Endothelial cell of umbilical vein (primary cell): ENCODE measurements around the gene KIF21B. TPM values are rescaled to one million over a fixed set of nuclear protein-coding genes. Genes with fewer than 3 reads are reported as not detected.

ENCODE experiments used
- BruUV-seq: library from RNA; stranded (reverse); fragments of 400-500 nt; replicated peaks from 2 replicates; lab custom pipeline; 2021; lab: Mats Ljungman, UMichigan
- CTCF ChIA-PET: fragments of 300-600, 350-600 bp; sonication (Branson Sonifier 250); formaldehyde crosslinking; loops from one replicate; lab custom pipeline; 2021; ENCODE audit warnings: antibody characterized with exemption, inconsistent platforms; lab: Charles Lee
- POLR2A ChIA-PET: fragments of 300-600, 350-600 bp; sonication (Branson Sonifier 250); formaldehyde crosslinking; loops from one replicate; lab custom pipeline; 2021; ENCODE audit warnings: antibody characterized with exemption, inconsistent platforms; lab: Charles Lee
- DNase-seq: peaks from one replicate; pipeline ENCODE4 v3.0.0-alpha.2; 2011; ENCODE audit warnings: low read depth, low spot score
- FAIRE-seq: peaks from 2 replicates; lab custom pipeline; 2011; peaks lifted over from hg19 to GRCh38; lab: Jason Lieb, UNC
- H2AFZ ChIP-seq: 2 replicates; pipeline ENCODE4 v1.6.0; 2012; ENCODE audit warnings: low read depth, low read length, control low read depth, inconsistent platforms
- H3K27ac ChIP-seq: 2 replicates; pipeline ENCODE4 v1.5.1; 2011; ENCODE audit warnings: low read depth, mild to moderate bottlenecking, control low read depth, low read length, moderate library complexity; ENCODE audit not compliant: insufficient read depth
- H3K27me3 ChIP-seq, 2 experiments: 2 replicates each; pipeline versions ENCODE4 v1.6.0 to v1.6.1; 2011; ENCODE audit warnings: low read length in 2 of 2, mixed read lengths in 1 of 2; ENCODE audit not compliant: control insufficient read depth in 2 of 2, insufficient read depth in 2 of 2
- H3K36me3 ChIP-seq, 2 experiments: 2 replicates in 1 of 2; 3 replicates in 1 of 2; pipeline ENCODE4 v1.5.1; 2011; ENCODE audit warnings: low read length in 2 of 2, mild to moderate bottlenecking in 1 of 2, moderate library complexity in 1 of 2; ENCODE audit not compliant: control insufficient read depth in 2 of 2, insufficient read depth in 2 of 2; ENCODE audit errors: extremely low read depth in 1 of 2
- H3K4me1 ChIP-seq: 3 replicates; pipeline ENCODE4 v1.5.1; 2011; ENCODE audit warnings: mild to moderate bottlenecking, low read length; ENCODE audit not compliant: control insufficient read depth, insufficient read depth; ENCODE audit errors: extremely low read depth
- H3K4me2 ChIP-seq: 2 replicates; pipeline ENCODE4 v1.6.1; 2011; ENCODE audit warnings: low read length, control low read depth, mixed read lengths; ENCODE audit not compliant: insufficient read depth
- H3K4me3 ChIP-seq, 3 experiments: fragments of 200-600 bp in 1 of 3; sonication (generic), shearing (Covaris generic) in 1 of 3; replicated peaks in 1 of 3; 2 replicates each; pipeline ENCODE4 v1.5.1; 2011 to 2016; ENCODE audit warnings: control low read depth in 3 of 3, low read length in 3 of 3, mild to moderate bottlenecking in 2 of 3, inconsistent platforms in 1 of 3, low read depth in 1 of 3, moderate library complexity in 1 of 3; ENCODE audit not compliant: insufficient read depth in 1 of 3
- H3K79me2 ChIP-seq: 2 replicates; pipeline ENCODE4 v1.6.0; 2012; ENCODE audit warnings: low read length, inconsistent platforms; ENCODE audit not compliant: control insufficient read depth, insufficient read depth
- H3K9ac ChIP-seq: replicated peaks from 2 replicates; pipeline ENCODE3; 2011; ENCODE audit warnings: low read length, control low read depth; ENCODE audit not compliant: insufficient read depth; ENCODE audit errors: extremely low read depth
- H3K9me1 ChIP-seq: replicated peaks from 3 replicates; pipeline ENCODE4 v1.6.0; 2011; ENCODE audit warnings: mild to moderate bottlenecking, low read length; ENCODE audit not compliant: control insufficient read depth, insufficient read depth; ENCODE audit errors: extremely low read depth
- H3K9me3 ChIP-seq: replicated peaks from 2 replicates; pipeline ENCODE4 v1.5.1; 2012; ENCODE audit warnings: low read length, inconsistent platforms; ENCODE audit not compliant: control insufficient read depth, insufficient read depth
- H4K20me1 ChIP-seq: replicated peaks from 2 replicates; pipeline ENCODE3; 2011; ENCODE audit warnings: mild to moderate bottlenecking, low read length; ENCODE audit not compliant: control insufficient read depth, insufficient read depth; ENCODE audit errors: extremely low read depth
- EZH2 ChIP-seq: IDR thresholded peaks from 2 replicates; pipeline ENCODE4 v1.6.1; 2012; ENCODE audit warnings: borderline replicate concordance, low read depth, mild to moderate bottlenecking, moderate library complexity, low read length, inconsistent platforms; ENCODE audit not compliant: severe bottlenecking
- FOS ChIP-seq: IDR thresholded peaks from 2 replicates; pipeline ENCODE4 v1.6.1; 2011; ENCODE audit warnings: mild to moderate bottlenecking, low read length, moderate library complexity, borderline replicate concordance; ENCODE audit not compliant: insufficient read depth
- GATA2 ChIP-seq: IDR thresholded peaks from 2 replicates; pipeline ENCODE4 v1.7.0; 2011; ENCODE audit warnings: low read depth, mild to moderate bottlenecking, moderate library complexity, mixed read lengths, low read length; ENCODE audit not compliant: insufficient read length, insufficient read depth
- JUN ChIP-seq: IDR thresholded peaks from 2 replicates; pipeline ENCODE4 v1.6.1; 2011; ENCODE audit warnings: borderline replicate concordance, low read depth; ENCODE audit not compliant: insufficient read length, insufficient read depth
- MYC ChIP-seq: IDR thresholded peaks from one replicate; pipeline ENCODE4 v1.6.1; 2011; ENCODE audit warnings: mild to moderate bottlenecking, low read depth, low read length
- POLR2A ChIP-seq: IDR thresholded peaks from 2 replicates; pipeline ENCODE4 v1.6.1; 2012; ENCODE audit warnings: low read depth, mild to moderate bottlenecking, control low read depth, low read length
- POLR2AphosphoS5 ChIP-seq: IDR thresholded peaks from 2 replicates; pipeline ENCODE4 v1.6.1; 2012; ENCODE audit warnings: low read depth, mild to moderate bottlenecking, control low read depth, low read length, moderate library complexity; ENCODE audit not compliant: insufficient read depth
- dilution Hi-C: fragments of 300-500 bp; cut with MboI; formaldehyde crosslinking; loops from one replicate; pipeline ENCODE4 v1.15.0; 2019; ENCODE audit warnings: low sequenced_read_pairs; ENCODE audit not compliant: extremely low pct_ligation_motif_present
- intact Hi-C: fragments of 100-400 bp; cut with micrococcal nuclease; formaldehyde crosslinking; loops from one replicate; pipeline ENCODE4 v1.10.0; 2022
- polyA plus RNA-seq, 4 experiments: library from polyadenylated mRNA; depleted of rRNA in 3 of 4; stranded (reverse) in 3 of 4; unstranded in 1 of 4; fragments of >200 nt; gene quantifications; 2 replicates each; pipeline versions ENCODE4 v1.2.1 to v1.2.3, GENCODE V29; 2011 to 2012; ENCODE audit warnings: missing spikeins in 1 of 4
- total RNA-seq: library from RNA; stranded (reverse); gene quantifications from 2 replicates; pipeline ENCODE4 v1.2.3, GENCODE V29; 2021
- TF ChIP-seq, protein P1 (sequence below): IDR thresholded peaks from 2 replicates; pipeline ENCODE4 v1.6.1; 2011; ENCODE audit not compliant: insufficient read depth, insufficient read length
- TF ChIP-seq, protein P2 (sequence below), 2 donors: IDR thresholded peaks; 1 replicate in 1 of 2; 2 replicates in 1 of 2; pipeline ENCODE4 v1.5.1; 2011; ENCODE audit warnings: low read length in 2 of 2, mild to moderate bottlenecking in 2 of 2, moderate library complexity in 2 of 2, control low read depth in 1 of 2, inconsistent platforms in 1 of 2, low read depth in 1 of 2; ENCODE audit not compliant: insufficient read depth in 1 of 2; ENCODE audit errors: extremely low read depth in 1 of 2

The KIF21B gene
- total and polyA plus RNA-seq, 2 donors (not counting 3 experiments of a cell fraction or from before 2014, with no cell fraction given): 1.9 to 4.4 TPM

DNA sequence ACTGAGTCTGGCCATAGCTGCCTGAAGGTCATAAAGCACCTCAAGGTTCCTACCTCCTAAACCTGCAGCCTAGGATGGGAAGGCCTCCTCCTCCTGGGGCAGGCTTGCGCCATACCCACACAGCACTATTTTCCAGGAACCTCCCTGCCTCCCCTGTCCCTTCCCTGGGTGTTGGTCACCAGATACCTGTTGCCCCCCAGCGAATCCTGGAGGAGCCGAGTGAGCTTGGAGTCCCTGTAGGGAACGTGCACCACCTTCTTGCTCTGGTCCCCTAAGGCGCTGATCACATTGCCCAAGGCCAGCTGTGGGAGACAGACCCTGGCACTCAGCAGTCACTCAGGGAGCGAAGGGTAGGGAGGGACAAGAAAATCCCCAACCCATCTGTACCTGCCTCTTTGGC lies 19.4 kb downstream of the KIF21B start:
- Histone ChIP-seq H3K27ac (no peak overlapping the region), H3K27me3 (no peaks in the 10 kb centered on the region), H3K9me1 (no peaks in the 10 kb centered on the region), H3K4me3 (no peak overlapping the region), H3K9me3 (no peaks in the 10 kb centered on the region), H3K79me2 (no peaks in the 10 kb centered on the region), H3K4me1 (no peaks in the 10 kb centered on the region), H4K20me1 (no peaks in the 10 kb centered on the region), H2AFZ (no peak overlapping the region), H3K4me2 (no peak overlapping the region), H3K36me3 (no peaks in the 10 kb centered on the region), H3K9ac (no peak overlapping the region)
- DNase-seq: no peak
- intact Hi-C loops: no loop called here
- POLR2A ChIA-PET: no interaction called here
- BruUV-seq: no TSS peak
- TF ChIP-seq, protein P1, sequence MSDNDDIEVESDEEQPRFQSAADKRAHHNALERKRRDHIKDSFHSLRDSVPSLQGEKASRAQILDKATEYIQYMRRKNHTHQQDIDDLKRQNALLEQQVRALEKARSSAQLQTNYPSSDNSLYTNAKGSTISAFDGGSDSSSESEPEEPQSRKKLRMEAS: no peak
- TF ChIP-seq FOS (no peak), JUN (no peak), EZH2 (no peak)
- dilution Hi-C loops: no loop called here
- no peak for FAIRE-seq
- CTCF ChIA-PET: no interaction called here

GRCh38 chr1:201002510-201002909 lies 21.0 kb downstream of the KIF21B start:
- Histone ChIP-seq H3K79me2 (no peaks in the 10 kb centered on the region), H3K27me3 (no peaks in the 10 kb centered on the region), H3K9me1 (no peaks in the 10 kb centered on the region), H2AFZ (no peak overlapping the region), H3K9me3 (no peaks in the 10 kb centered on the region), H3K4me2 (no peak overlapping the region), H3K4me3 (no peak overlapping the region), H3K36me3 (no peaks in the 10 kb centered on the region), H3K9ac (no peak overlapping the region), H4K20me1 (no peaks in the 10 kb centered on the region), H3K4me1 (no peaks in the 10 kb centered on the region), H3K27ac (no peak overlapping the region)
- dilution Hi-C loops: no loop called here
- FAIRE-seq (no peak), DNase-seq (no peak)
- no TSS peak for BruUV-seq
- intact Hi-C loops: no loop called here
- ChIA-PET CTCF (interaction anchor here (0.7 kb wide), 1 partner anchor 12 kb away, joined by 3 read pairs; no protein-coding TSS in a partner anchor), POLR2A (no interaction called here)
- TF ChIP-seq JUN: no peak
- TF ChIP-seq EZH2: no peak
- TF ChIP-seq FOS: no peak
- no peak for TF ChIP-seq POLR2A
- TF ChIP-seq POLR2AphosphoS5: no peak
- no peak for TF ChIP-seq GATA2
- TF ChIP-seq, protein P1: no peak
- TF ChIP-seq MYC: no peak
- TF ChIP-seq, protein P2, sequence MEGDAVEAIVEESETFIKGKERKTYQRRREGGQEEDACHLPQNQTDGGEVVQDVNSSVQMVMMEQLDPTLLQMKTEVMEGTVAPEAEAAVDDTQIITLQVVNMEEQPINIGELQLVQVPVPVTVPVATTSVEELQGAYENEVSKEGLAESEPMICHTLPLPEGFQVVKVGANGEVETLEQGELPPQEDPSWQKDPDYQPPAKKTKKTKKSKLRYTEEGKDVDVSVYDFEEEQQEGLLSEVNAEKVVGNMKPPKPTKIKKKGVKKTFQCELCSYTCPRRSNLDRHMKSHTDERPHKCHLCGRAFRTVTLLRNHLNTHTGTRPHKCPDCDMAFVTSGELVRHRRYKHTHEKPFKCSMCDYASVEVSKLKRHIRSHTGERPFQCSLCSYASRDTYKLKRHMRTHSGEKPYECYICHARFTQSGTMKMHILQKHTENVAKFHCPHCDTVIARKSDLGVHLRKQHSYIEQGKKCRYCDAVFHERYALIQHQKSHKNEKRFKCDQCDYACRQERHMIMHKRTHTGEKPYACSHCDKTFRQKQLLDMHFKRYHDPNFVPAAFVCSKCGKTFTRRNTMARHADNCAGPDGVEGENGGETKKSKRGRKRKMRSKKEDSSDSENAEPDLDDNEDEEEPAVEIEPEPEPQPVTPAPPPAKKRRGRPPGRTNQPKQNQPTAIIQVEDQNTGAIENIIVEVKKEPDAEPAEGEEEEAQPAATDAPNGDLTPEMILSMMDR (IDR thresholded peaks at IDR 0.05; ENCODE audit: extremely low read depth in 1 of 2, insufficient read depth in 1 of 2, low read depth in 1 of 2, low read length in 2 of 2): no peak
